Measurements from ENCODE around the gene CNKSR3.

DNA sequence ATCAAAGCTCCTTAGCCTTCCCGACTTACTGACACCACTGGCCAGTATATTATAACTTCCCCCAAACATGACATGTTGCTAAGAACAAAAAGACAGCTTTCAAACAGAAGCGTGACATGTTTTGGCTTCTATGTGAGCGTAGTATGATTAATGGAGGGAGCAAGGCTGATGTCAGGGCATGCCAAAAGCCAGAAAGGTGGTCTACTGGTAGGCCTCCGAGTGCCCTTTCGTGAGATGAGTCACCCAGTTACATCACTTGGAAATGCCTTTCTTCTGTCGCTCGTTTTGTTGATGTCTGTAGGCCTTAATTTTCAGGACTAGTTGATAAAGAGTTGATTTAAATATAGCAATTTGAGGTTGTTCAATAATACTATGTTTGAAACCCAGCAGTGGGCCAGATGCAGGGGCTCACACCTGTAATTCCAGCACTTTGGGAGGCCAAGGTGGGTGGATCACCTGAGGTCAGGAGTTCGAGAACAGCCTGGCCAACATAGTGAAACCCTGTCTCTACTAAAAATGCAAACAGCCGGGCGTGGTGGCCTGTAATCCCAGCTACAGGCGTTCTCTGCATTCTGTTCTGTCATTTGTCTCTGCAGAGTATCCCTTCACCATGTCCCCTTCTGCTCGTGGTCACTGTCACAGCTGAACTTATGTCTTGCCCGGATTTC lies 53.3 kb downstream of the CNKSR3 start:
- TF ChIP-seq, protein P1, sequence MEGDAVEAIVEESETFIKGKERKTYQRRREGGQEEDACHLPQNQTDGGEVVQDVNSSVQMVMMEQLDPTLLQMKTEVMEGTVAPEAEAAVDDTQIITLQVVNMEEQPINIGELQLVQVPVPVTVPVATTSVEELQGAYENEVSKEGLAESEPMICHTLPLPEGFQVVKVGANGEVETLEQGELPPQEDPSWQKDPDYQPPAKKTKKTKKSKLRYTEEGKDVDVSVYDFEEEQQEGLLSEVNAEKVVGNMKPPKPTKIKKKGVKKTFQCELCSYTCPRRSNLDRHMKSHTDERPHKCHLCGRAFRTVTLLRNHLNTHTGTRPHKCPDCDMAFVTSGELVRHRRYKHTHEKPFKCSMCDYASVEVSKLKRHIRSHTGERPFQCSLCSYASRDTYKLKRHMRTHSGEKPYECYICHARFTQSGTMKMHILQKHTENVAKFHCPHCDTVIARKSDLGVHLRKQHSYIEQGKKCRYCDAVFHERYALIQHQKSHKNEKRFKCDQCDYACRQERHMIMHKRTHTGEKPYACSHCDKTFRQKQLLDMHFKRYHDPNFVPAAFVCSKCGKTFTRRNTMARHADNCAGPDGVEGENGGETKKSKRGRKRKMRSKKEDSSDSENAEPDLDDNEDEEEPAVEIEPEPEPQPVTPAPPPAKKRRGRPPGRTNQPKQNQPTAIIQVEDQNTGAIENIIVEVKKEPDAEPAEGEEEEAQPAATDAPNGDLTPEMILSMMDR (IDR thresholded peaks at IDR 0.05; ENCODE audit: poor library complexity) = no peak
- TF ChIP-seq EZH2 (IDR thresholded peaks at IDR 0.05; ENCODE audit: borderline replicate concordance) = no peak

All from hepatocyte (in vitro differentiated cells).